MG63 (cell line): ENCODE data around the gene PRKACB. TPM values are rescaled to one million over a fixed set of nuclear protein-coding genes. Genes with fewer than 3 reads are reported as not detected.
"Not testable (repeated sequence)": the region's sequence is repeated elsewhere in the genome, so short reads cannot be mapped to it uniquely, and the experiment has no call there.

Experiments used
- DNase-seq: peaks from one replicate; pipeline ENCODE4 v3.0.0-alpha.2; 2020
- H3K27me3 ChIP-seq: fragments of 250-450 bp; sonication (Bioruptor Pico); 2 replicates; pipeline ENCODE4 v1.5.1; 2020; ENCODE audit warnings: mild to moderate bottlenecking, moderate library complexity
- H3K36me3 ChIP-seq: fragments of 250-450 bp; sonication (Bioruptor Pico); 2 replicates; pipeline ENCODE4 v1.5.1; 2020; ENCODE audit warnings: mild to moderate bottlenecking, moderate library complexity
- H3K4me3 ChIP-seq: fragments of 250-450 bp; sonication (Bioruptor Pico); 2 replicates; pipeline ENCODE4 v1.5.1; 2020; ENCODE audit warnings: mild to moderate bottlenecking, moderate library complexity
- H3K9me3 ChIP-seq: fragments of 250-450 bp; sonication (Bioruptor Pico); 2 replicates; pipeline ENCODE4 v1.5.1; 2020; ENCODE audit warnings: mild to moderate bottlenecking, moderate library complexity
- total RNA-seq: library from RNA; depleted of rRNA; stranded (reverse); fragments of >200 nt; shearing (Covaris generic); gene quantifications from 2 replicates; pipeline ENCODE4 v1.2.3, GENCODE V29; 2014; ENCODE audit warnings: low replicate concordance; rRNA removed

The PRKACB gene
- total RNA-seq, 1 experiment from 2014 or later, result 6.7 TPM

- Histone ChIP-seq H3K36me3 (no peaks in the 10 kb centered on the region), H3K9me3 (no peaks in the 10 kb centered on the region), H3K4me3 (no peak overlapping the region), H3K27me3 (no peaks in the 10 kb centered on the region)
- no peak for DNase-seq
Observed at GRCh38 chr1:84271441-84272151, 127.5 kb downstream of the PRKACB start.

- Histone ChIP-seq H3K9me3 (no peaks in the 10 kb centered on the region), H3K4me3 (no peak overlapping the region), H3K36me3 (no peaks in the 10 kb centered on the region), H3K27me3 (no peaks in the 10 kb centered on the region)
- no peak for DNase-seq
Observed at GRCh38 chr1:84272401-84272800, 128.3 kb downstream of the PRKACB start.

GRCh38 chr1:84277343-84278059, 133.4 kb downstream of the PRKACB start:
- DNase-seq, result no peak
- no peaks in the 10 kb centered on the region for H3K9me3 ChIP-seq
- H3K4me3 ChIP-seq, result no peak overlapping the region
- H3K27me3 ChIP-seq, result no peaks in the 10 kb centered on the region
- H3K36me3 ChIP-seq, result no peaks in the 10 kb centered on the region

- Histone ChIP-seq H3K27me3 (no peaks in the 10 kb centered on the region), H3K9me3 (no peaks in the 10 kb centered on the region), H3K36me3 (no peaks in the 10 kb centered on the region), H3K4me3 (no peak overlapping the region)
- no peak for DNase-seq
Observed at GRCh38 chr1:84278905-84279304, 134.8 kb downstream of the PRKACB start.

- no peak for DNase-seq
- Histone ChIP-seq H3K4me3 (no peak overlapping the region), H3K9me3 (no peaks in the 10 kb centered on the region), H3K36me3 (no peaks in the 10 kb centered on the region), H3K27me3 (no peaks in the 10 kb centered on the region)
Observed at GRCh38 chr1:84280912-84281311, 136.8 kb downstream of the PRKACB start.

GRCh38 chr1:84282780-84283333, 138.8 kb downstream of the PRKACB start:
- DNase-seq, result no peak
- Histone ChIP-seq H3K4me3 (no peak overlapping the region), H3K36me3 (no peaks in the 10 kb centered on the region), H3K27me3 (no peaks in the 10 kb centered on the region), H3K9me3 (no peaks in the 10 kb centered on the region)

- Histone ChIP-seq H3K4me3 (no peak overlapping the region), H3K27me3 (no peaks in the 10 kb centered on the region), H3K36me3 (no peaks in the 10 kb centered on the region), H3K9me3 (no peaks in the 10 kb centered on the region)
- no peak for DNase-seq
Observed at GRCh38 chr1:84283381-84283780, 139.3 kb downstream of the PRKACB start.

GRCh38 chr1:84286071-84286470, 142.0 kb downstream of the PRKACB start:
- Histone ChIP-seq H3K36me3 (no peaks in the 10 kb centered on the region), H3K4me3 (no peak overlapping the region), H3K27me3 (no peaks in the 10 kb centered on the region), H3K9me3 (no peaks in the 10 kb centered on the region)
- DNase-seq, result no peak

- DNase-seq, H3K27me3 ChIP-seq: not testable (repeated sequence)
Observed at GRCh38 chr1:84287389-84287788, 143.3 kb downstream of the PRKACB start.

More at GRCh38 chr1:84287389-84287788, 143.3 kb downstream of the PRKACB start:
- H3K36me3 ChIP-seq, H3K9me3 ChIP-seq, H3K4me3 ChIP-seq: not testable (repeated sequence)

Other genes starting within 250 kb of the PRKACB start
- 0.03 TPM in 1 of 2 replicates, not detected in the other for gene TTLL7, start 145.1 kb upstream of the PRKACB start, total RNA-seq
- 0.15 and 0.40 TPM in 2 replicates for gene SAMD13, start 157.4 kb downstream of the PRKACB start, total RNA-seq